Left ventricle myocardium superior (tissue), 1 donor: ENCODE measurements around the gene PARD6B. TPM values are rescaled to one million over a fixed set of nuclear protein-coding genes. Genes with fewer than 3 reads are reported as not detected.
"Not testable (repeated sequence)": the region's sequence is repeated elsewhere in the genome, so short reads cannot be mapped to it uniquely, and the experiment has no call there.

Source experiments
- ATAC-seq: fragments of 200-7000 bp; cut with Tn5 transposase; one replicate; pipeline ENCODE4 v1.9.1; 2020; ENCODE audit warnings: mild to moderate bottlenecking, moderate library complexity
- DNase-seq: peaks from one replicate; pipeline ENCODE4 v3.0.0-alpha.2; 2020
- intact Hi-C: fragments of 100-400 bp; cut with micrococcal nuclease; formaldehyde crosslinking; loops from one replicate; pipeline ENCODE4 v1.11.0; 2022
- total RNA-seq: library from RNA; stranded (reverse); fragmentation: NEBNext Ultra II Directional; extraction: Animal tissue kit (Norgen Biotek cat#: 25700); gene quantifications from one replicate; pipeline ENCODE4 v1.2.1, GENCODE V29; 2021
- donor health status: DM: no; HTN: yes; CAD: no; lungs with severe emphysema.

The PARD6B gene
- total RNA-seq, 1 donor from 2014 or later, result 7.1 TPM

GRCh38 chr20:50763550-50764458 is 32.4 kb downstream of the PARD6B start:
- intact Hi-C loops, ATAC-seq, DNase-seq: not testable (repeated sequence)

GRCh38 chr20:50765251-50765650 is 33.9 kb downstream of the PARD6B start:
- DNase-seq, ATAC-seq, intact Hi-C loops: not testable (repeated sequence)

DNA sequence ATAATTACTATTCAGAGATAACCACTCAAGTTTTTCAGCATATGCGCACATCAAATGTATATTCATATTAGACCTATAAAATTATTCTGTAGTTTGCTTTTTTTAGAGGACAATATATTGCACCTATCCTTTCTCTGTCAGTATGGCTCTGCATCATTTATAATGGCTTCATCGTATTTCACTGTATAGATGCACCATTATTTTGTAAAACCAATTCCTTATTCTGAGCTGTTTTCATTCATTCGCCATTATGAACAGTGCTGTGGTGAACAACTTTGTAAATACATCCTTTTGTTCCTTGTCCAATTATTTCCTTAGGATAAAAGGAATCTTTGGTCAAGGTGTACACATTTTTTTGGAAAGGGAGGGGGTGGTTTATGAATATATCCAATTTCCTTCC is 34.3 kb downstream of the PARD6B start:
- no peak for ATAC-seq
- intact Hi-C loops, result no loop called here
- no peak for DNase-seq

GRCh38 chr20:50766955-50767809 is 35.8 kb downstream of the PARD6B start:
- ATAC-seq, DNase-seq, intact Hi-C loops: not testable (repeated sequence)

DNA sequence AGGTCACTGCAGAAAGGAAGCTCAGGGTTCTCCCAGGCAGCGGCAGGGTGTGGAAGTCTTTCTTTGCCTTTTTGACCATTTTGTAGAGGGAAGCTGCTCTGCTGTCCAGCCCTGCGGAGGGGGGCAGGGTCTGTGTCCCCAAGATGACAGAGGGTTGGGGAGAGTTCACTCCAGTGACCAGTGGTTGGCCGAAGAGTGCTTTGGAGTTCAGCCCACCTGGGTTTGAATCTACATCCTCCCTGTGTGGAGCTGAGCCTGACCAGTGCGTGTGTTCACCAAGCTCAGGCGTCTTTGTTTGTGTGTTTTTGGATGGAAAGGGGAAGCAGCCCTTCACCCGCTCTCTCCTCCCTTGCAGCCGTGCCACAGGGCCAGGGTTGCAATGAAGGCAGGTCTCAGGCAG is 37.6 kb downstream of the PARD6B start:
- peak; percentile 10 for ATAC-seq
- intact Hi-C loops, DNase-seq: not testable (repeated sequence)

DNA sequence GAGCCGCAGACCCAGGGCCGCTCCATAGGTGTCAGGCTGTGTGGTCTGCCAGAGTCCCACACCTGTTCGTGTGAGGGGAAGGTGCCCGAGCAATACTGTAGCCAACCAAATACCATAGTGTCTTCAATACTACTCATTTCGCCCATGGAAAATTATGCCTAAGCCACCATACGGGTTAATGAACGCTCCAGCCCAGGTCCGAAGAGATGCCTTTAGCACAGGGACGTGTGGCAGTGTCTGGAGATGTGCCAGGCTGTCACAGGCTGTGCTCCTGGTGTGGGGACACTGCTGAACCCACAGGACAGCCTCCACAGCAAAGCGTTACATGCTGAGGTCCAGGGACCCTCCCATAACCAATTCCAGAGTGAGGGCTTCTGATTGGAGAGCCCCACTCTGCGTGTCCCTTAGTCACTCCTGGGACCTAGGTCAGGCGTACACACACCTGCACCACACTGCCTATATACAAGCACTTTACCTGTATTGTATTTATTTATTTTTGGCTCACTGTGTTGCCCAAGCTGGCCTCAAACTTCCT is 38.2 kb downstream of the PARD6B start:
- intact Hi-C loops, DNase-seq: not testable (repeated sequence)
- peak; percentile 41 for ATAC-seq

GRCh38 chr20:50771419-50772080 is 40.2 kb downstream of the PARD6B start:
- intact Hi-C loops, DNase-seq, ATAC-seq: not testable (repeated sequence)

GRCh38 chr20:50772420-50773185 is 41.2 kb downstream of the PARD6B start:
- DNase-seq (no peak), ATAC-seq (no peak)
- intact Hi-C loops, result no loop called here

- intact Hi-C loops, result no loop called here
- ATAC-seq (no peak), DNase-seq (no peak)
Observed at GRCh38 chr20:50774515-50774914, 43.1 kb downstream of the PARD6B start.

GRCh38 chr20:50776122-50776817 is 44.9 kb downstream of the PARD6B start:
- DNase-seq, result no peak
- no peak for ATAC-seq
- intact Hi-C loops, result no loop called here

GRCh38 chr20:50777373-50777772 is 46.0 kb downstream of the PARD6B start:
- intact Hi-C loops, result no loop called here
- no peak for ATAC-seq

DNA sequence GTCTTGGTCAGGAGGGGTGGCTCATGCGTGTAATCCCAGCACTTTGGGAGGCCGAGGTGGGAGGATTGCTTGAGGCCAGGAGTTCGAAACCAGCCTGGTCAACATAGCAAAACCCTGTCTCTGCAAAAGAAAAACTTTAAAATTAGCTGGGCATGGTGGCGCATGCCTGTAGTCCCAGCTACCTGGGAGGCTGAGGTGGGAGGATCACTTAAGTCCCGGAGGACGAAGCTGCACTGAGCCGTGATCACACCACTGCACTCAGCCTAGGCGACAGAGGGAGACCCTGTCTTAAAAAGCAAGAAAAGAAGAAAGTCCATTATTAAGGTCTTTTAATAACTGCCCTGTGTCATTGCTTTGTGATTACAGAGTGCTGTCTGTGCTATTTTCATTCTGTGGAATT is 47.6 kb downstream of the PARD6B start:
- ATAC-seq, DNase-seq, intact Hi-C loops: not testable (repeated sequence)

More at GRCh38 chr20:50777373-50777772, 46.0 kb downstream of the PARD6B start:
- no peak for DNase-seq

DNA sequence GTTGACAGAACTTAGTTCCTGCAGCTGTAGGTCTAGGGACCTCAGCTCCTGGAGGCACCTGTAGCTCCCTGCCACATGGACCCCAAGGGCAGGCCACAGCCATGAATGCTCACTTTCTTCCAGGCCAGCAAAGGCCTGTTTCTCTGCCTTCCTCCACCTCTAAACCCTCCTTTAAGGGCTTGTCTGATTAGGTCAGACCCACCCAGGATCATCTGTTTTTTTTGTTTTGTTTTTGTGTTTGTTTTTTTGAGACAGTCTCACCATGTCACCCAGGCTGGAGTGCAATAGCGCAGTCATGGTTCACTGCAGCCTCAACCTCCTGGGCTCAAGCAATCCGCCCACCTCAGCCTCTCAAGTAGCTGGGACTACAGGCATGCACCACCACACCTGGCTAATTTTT is 52.0 kb downstream of the PARD6B start:
- DNase-seq (no peak), ATAC-seq (no peak)
- intact Hi-C loops, result no loop called here

DNA sequence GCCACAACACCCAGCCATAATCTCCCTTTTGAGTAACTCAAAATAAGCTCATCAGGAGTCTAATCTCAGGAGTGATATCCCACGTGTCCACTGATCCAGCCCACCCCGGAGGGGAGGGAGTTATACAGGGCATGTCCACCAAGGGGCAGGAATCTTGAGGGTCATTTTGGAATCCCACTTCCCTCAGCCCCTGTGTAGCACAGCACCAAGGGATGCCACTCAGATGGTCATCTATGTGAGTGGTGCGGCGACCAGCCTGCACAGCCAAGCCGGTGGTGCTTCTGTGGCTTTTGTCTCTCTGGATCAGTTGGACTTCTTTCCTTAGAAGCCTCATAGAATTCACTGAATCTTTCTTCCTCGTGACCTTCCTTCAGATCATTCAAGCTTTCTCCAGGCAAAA is 52.5 kb downstream of the PARD6B start:
- intact Hi-C loops, result no loop called here
- DNase-seq, result no peak
- no peak for ATAC-seq

- ATAC-seq, result no peak
- DNase-seq, result no peak
- intact Hi-C loops, result no loop called here
Observed at GRCh38 chr20:50784464-50784863, 53.1 kb downstream of the PARD6B start.

- intact Hi-C loops, result no loop called here
- DNase-seq (no peak), ATAC-seq (no peak)
Observed at GRCh38 chr20:50786703-50787102, 55.3 kb downstream of the PARD6B start.

GRCh38 chr20:50787181-50787580 is 55.8 kb downstream of the PARD6B start:
- intact Hi-C loops, result no loop called here
- DNase-seq (no peak), ATAC-seq (no peak)
